Stomach smooth muscle (tissue), 2 donors: ENCODE data around the gene USP10.
A peak's percentile ranks its signal among the peaks of the same experiment; 100 is the strongest.

ENCODE experiments used
- H3K27ac ChIP-seq: one replicate; pipeline ENCODE4 v1.7.0; 2013; ENCODE audit warnings: mild to moderate bottlenecking, low read length, inconsistent platforms
- H3K27me3 ChIP-seq, 2 donors: one replicate each; pipeline ENCODE4 v1.7.0; 2013; ENCODE audit warnings: low read length in 2 of 2; ENCODE audit not compliant: insufficient read depth in 2 of 2, control insufficient read depth in 1 of 2
- H3K36me3 ChIP-seq, 2 donors: one replicate each; pipeline ENCODE4 v1.7.0; 2013; ENCODE audit warnings: low read length in 2 of 2; ENCODE audit not compliant: control insufficient read depth in 2 of 2, insufficient read depth in 2 of 2
- H3K4me1 ChIP-seq: one replicate; pipeline ENCODE4 v1.7.0; 2013; ENCODE audit warnings: low read length; ENCODE audit not compliant: control insufficient read depth, insufficient read depth
- H3K4me3 ChIP-seq, 2 donors: one replicate each; pipeline ENCODE4 v1.7.0; 2013; ENCODE audit warnings: low read length in 2 of 2
- H3K9ac ChIP-seq, 2 donors: one replicate each; pipeline ENCODE4 v1.7.0; 2013; ENCODE audit warnings: low read length in 2 of 2, mild to moderate bottlenecking in 1 of 2
- H3K9me3 ChIP-seq, 2 donors: one replicate each; pipeline ENCODE4 v1.7.0; 2013; ENCODE audit warnings: low read length in 2 of 2; ENCODE audit not compliant: control insufficient read depth in 2 of 2
- donor health status: healthy.
- donor health status: Pancreatic carcinoma.

The USP10 gene, protein sequence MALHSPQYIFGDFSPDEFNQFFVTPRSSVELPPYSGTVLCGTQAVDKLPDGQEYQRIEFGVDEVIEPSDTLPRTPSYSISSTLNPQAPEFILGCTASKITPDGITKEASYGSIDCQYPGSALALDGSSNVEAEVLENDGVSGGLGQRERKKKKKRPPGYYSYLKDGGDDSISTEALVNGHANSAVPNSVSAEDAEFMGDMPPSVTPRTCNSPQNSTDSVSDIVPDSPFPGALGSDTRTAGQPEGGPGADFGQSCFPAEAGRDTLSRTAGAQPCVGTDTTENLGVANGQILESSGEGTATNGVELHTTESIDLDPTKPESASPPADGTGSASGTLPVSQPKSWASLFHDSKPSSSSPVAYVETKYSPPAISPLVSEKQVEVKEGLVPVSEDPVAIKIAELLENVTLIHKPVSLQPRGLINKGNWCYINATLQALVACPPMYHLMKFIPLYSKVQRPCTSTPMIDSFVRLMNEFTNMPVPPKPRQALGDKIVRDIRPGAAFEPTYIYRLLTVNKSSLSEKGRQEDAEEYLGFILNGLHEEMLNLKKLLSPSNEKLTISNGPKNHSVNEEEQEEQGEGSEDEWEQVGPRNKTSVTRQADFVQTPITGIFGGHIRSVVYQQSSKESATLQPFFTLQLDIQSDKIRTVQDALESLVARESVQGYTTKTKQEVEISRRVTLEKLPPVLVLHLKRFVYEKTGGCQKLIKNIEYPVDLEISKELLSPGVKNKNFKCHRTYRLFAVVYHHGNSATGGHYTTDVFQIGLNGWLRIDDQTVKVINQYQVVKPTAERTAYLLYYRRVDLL

DNA sequence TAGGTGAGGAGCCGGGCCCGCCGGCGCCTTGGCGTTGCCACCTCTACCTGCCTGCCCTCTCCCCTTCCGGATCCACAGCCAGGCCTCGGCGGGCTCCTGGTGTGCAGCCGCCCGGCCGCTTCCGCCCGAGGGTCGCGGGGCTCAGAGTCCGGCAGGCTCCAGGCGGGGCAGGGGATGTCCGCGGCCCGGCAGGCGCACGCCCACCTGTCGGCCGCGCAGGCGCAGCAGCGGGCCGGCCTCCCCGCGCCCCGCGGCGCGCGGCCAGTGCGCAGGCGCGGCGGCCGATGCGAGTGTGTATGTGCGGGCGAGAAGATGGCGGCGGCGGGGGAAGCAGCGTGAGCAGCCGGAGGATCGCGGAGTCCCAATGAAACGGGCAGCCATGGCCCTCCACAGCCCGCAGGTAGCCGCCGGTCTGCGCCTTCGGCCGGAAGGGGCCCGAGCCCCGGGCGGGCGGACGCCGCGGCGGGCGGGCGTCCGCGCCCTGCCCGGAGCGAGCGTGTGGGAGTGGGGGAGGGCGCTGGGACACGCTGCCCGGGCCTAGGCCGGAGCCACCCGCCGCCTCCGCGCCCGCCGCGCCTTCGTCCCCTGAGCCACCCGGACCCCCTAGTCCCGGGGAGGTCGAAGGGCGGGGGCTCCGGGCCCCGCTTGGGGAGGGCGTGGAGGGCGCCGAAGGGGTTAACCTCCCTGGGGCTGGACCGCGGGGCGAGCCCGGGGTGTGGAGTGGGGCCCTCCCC, at the start of gene USP10:
Gene USP10, plus strand, starts transcription at position 289 of the 734 bp plus-strand sequence. Its CDS starts 91 bp downstream, at position 380.
- Histone ChIP-seq H3K4me3 (peak within 1 kb of the TSS; percentile 77 to 86), H3K4me1 (peaks cover 12% of the 10 kb centered on the region), H3K27me3 (no peaks in the 10 kb centered on the region), H3K9ac (peak within 1 kb of the TSS; percentile 66 to 75), H3K36me3 (no peaks in the 10 kb centered on the region), H3K9me3 (no peaks in the 10 kb centered on the region), H3K27ac (no peak within 1 kb of the TSS)

DNA sequence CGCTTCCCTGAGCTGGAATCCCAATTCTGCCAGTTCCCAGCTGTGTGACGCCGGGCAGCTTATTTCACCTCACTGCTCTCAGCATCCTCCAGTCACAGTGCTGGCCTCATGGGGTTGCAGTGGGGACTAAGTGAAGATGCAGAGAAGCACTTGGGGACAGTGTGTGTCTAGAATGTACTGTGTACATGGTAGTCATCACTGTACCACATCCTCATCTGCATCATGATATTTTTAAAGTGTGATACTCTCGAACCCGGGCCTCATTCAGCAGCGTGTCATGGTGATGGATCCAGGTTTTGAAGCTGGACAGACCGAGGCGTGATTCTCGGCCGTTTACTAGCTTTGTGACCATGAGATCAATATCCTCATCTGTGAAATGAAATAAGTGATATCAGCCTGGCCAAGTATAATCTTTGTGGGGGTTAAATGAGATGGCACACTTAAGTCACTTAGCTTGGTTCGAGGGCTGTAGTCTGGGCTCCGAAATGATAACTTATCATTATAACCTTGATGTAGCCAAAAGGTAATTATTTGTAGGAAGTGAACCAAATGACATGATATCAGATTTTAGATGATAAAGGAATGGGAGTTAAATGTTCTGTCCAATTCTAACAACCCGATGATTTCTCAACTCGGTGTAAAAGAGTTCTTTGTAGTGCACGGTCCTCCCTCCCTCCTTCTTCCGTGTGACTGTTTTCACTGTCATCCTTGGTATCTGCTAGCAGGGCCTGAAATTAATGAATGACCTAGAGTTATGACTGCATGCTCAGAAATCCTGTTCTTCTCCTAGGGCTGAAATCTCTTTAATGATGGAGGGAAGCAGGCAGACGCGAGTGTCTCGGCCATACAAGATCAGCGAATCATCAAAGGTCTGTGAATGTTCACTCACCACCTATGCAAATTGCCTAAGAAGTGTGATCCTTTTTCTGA, 49.5 kb upstream of the USP10 start:
- H3K36me3 ChIP-seq: peaks cover 4 to 11% of the 10 kb centered on the region in 2 donors
- no peak overlapping the region for H3K4me3 ChIP-seq
- H3K27ac ChIP-seq: no peak overlapping the region
- peaks cover 21% of the 10 kb centered on the region for H3K4me1 ChIP-seq
- no peaks in the 10 kb centered on the region for H3K9me3 ChIP-seq
- no peak overlapping the region for H3K9ac ChIP-seq
- no peaks in the 10 kb centered on the region for H3K27me3 ChIP-seq

DNA sequence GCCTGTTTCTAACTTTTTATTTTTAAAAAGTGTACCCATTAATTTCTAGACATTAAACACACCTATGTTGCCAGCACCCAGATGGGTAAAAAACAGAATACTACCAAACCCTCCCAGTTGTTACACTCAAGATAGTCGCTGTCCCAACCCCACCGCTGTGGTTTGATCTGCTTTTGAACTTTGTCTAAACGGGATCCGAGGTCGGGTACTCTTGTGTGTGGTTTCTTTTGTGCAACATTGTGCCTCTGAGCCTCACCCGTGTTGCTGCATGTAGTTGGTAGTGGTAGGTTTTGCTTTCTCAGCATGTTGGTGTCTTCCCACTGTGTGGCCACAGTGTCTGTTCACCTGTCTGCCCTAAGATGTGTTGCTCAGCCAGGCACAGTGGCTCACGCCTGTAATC, 47.2 kb upstream of the USP10 start:
- Histone ChIP-seq H3K27me3 (no peaks in the 10 kb centered on the region), H3K9ac (no peak overlapping the region), H3K36me3 (peaks cover 13 to 21% of the 10 kb centered on the region in 2 donors), H3K9me3 (no peaks in the 10 kb centered on the region), H3K4me3 (no peak overlapping the region), H3K4me1 (peaks cover 18% of the 10 kb centered on the region), H3K27ac (no peak overlapping the region)

DNA sequence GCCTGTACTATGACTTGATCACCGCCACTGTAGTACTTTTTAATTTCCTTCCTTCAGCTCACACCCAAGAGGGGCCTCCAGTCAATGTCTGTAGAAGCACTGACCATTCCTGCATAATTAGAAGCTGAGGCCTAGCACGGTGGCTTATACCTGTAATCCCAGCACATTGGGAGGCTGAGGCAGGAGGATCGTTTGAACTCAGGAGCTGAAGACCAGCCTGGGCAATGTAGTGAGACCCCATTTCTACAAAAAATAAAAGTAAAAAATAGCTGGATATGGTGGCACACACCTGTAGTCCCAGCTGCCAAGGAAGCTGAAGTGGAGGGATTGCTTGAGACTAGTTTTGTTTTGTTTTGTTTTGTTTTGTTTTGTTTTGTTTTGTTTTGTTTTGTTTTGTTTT, 45.6 kb upstream of the USP10 start:
- H3K9ac ChIP-seq: no peak overlapping the region
- peaks cover 24 to 36% of the 10 kb centered on the region in 2 donors for H3K36me3 ChIP-seq
- peaks cover 7% of the 10 kb centered on the region for H3K4me1 ChIP-seq
- no peaks in the 10 kb centered on the region for H3K27me3 ChIP-seq
- H3K27ac ChIP-seq: no peak overlapping the region
- no peak overlapping the region for H3K4me3 ChIP-seq
- no peaks in the 10 kb centered on the region for H3K9me3 ChIP-seq

DNA sequence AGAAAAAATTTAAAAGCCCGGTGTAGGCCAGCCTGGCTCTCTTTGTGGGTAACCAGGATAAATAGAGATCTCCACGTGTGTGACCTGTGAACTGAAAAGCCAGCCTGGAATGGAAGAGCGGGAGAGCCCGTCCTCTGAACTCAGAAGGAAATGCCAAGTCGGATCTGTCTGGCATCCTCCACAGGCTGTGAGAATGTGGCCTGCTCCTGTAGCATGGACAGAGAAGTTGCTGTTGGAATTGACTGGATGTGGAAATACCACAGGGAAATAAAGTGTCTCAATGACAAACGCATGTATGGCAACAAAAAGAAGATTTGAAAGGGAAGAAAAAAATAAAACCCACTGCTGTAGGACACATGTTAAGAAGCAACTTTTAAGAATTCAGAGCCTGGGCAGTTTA, 44.8 kb upstream of the USP10 start:
- H3K27me3 ChIP-seq: no peaks in the 10 kb centered on the region
- peaks cover 30 to 43% of the 10 kb centered on the region in 2 donors for H3K36me3 ChIP-seq
- H3K4me1 ChIP-seq: peaks cover 2% of the 10 kb centered on the region
- no peaks in the 10 kb centered on the region for H3K9me3 ChIP-seq
- no peak overlapping the region for H3K27ac ChIP-seq
- no peak overlapping the region for H3K9ac ChIP-seq
- H3K4me3 ChIP-seq: no peak overlapping the region

DNA sequence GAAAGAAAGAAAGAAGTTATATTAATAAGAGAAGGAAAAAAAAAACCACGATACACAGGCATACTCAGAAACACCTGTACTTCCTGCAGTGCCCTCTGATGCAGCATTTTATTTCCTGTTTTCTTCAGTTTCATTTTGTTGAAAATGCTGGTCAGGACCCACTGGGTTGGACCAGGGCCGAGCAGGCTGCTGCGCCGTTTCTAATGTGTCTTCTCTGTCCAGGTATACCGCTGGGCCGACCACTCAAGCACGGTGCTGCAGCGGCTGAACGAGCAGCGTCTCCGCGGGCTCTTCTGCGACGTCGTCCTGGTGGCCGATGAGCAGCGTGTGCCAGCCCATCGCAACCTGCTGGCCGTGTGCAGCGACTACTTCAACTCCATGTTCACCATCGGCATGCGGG, 43.2 kb upstream of the USP10 start:
- no peaks in the 10 kb centered on the region for H3K9me3 ChIP-seq
- H3K4me3 ChIP-seq: no peak overlapping the region
- no peak overlapping the region for H3K27ac ChIP-seq
- no peak overlapping the region for H3K9ac ChIP-seq
- peaks cover 35 to 50% of the 10 kb centered on the region in 2 donors for H3K36me3 ChIP-seq
- H3K4me1 ChIP-seq: no peaks in the 10 kb centered on the region
- no peaks in the 10 kb centered on the region for H3K27me3 ChIP-seq

DNA sequence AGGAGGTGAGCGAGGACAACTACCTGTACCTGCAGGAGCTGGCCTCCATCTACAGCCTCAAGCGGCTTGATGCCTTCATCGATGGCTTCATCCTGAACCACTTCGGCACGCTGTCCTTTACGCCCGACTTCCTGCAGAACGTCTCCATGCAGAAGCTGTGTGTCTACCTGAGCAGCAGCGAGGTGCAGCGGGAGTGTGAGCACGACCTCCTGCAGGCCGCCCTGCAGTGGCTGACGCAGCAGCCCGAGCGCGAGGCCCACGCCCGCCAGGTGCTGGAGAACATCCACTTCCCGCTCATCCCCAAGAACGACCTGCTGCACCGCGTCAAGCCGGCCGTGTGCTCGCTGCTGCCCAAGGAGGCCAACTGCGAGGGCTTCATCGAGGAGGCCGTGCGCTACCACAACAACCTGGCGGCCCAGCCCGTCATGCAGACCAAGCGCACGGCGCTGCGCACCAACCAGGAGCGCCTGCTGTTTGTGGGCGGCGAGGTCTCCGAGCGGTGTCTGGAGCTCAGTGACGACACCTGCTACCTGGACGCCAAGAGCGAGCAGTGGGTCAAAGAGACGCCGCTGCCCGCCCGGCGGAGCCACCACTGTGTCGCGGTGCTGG, 42.5 kb upstream of the USP10 start:
- H3K27ac ChIP-seq: no peak overlapping the region
- no peaks in the 10 kb centered on the region for H3K27me3 ChIP-seq
- H3K4me3 ChIP-seq: no peak overlapping the region
- H3K9ac ChIP-seq: no peak overlapping the region
- H3K4me1 ChIP-seq: no peaks in the 10 kb centered on the region
- peaks cover 41 to 53% of the 10 kb centered on the region in 2 donors for H3K36me3 ChIP-seq
- H3K9me3 ChIP-seq: no peaks in the 10 kb centered on the region

DNA sequence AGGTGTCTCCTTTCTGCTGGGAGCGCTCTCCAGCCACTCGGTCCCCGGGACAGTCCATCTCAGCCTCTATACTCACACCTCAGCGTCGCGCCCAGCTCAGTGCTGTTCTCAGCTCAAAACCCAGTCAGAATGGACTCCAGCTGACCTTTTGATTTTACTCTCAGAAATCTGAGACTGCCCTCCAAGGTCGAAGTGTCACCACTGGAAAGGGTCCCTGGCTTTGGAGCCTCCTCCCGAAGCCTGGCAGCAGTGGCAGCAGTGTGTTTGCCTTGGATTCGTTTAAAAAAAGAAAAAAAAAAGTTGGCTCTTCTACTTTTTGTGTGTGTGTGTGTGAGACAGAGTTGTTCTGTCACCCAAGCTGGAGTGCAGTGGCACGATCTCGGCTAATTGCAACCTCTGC, 41.1 kb upstream of the USP10 start:
- Histone ChIP-seq H3K27me3 (no peaks in the 10 kb centered on the region), H3K4me1 (no peaks in the 10 kb centered on the region), H3K9me3 (no peaks in the 10 kb centered on the region), H3K9ac (no peak overlapping the region), H3K4me3 (no peak overlapping the region), H3K36me3 (peaks cover 47 to 65% of the 10 kb centered on the region in 2 donors), H3K27ac (no peak overlapping the region)

DNA sequence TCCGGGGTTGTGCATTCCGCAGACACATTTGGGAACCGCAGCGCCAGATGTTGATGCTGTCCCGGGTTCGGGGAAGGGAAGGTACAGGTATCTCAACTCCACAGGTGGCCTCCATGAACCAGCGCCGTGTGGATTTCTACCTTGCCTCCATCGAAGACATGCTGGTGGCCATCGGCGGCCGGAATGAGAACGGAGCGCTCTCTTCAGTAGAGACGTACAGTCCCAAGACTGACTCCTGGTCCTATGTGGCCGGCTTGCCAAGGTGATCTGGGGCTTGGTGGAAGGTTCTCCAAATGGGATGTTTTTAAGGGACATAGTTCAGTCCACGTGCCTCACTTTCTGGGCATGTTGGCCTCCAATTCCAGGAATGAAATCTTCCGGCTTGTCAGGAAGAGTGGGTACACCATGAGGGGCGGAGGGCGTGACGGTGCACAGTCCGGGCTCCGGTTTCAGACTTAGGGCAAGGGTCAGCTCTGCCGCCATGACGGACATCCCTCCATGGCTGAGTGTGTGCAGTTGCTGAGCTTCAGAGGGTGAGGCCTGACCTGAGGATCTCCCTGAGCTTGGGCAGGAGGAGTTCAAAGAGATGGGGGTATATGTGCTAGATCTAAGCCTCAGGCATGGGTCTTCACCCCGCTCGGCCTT, 40.0 kb upstream of the USP10 start:
- no peak overlapping the region for H3K27ac ChIP-seq
- no peaks in the 10 kb centered on the region for H3K27me3 ChIP-seq
- no peak overlapping the region for H3K4me3 ChIP-seq
- H3K4me1 ChIP-seq: no peaks in the 10 kb centered on the region
- H3K9me3 ChIP-seq: no peaks in the 10 kb centered on the region
- no peak overlapping the region for H3K9ac ChIP-seq
- H3K36me3 ChIP-seq: peaks cover 56 to 74% of the 10 kb centered on the region in 2 donors
